Measurements from ENCODE around the gene EXOSC2. TPM values are rescaled to one million over a fixed set of nuclear protein-coding genes. Genes with fewer than 3 reads are reported as not detected.

The EXOSC2 gene
- total and polyA plus RNA-seq, 2 of the 8 experiments (the other 6 are each of a cell fraction or from before 2014, with no cell fraction given), result 47.8 to 93.6 TPM

DNA sequence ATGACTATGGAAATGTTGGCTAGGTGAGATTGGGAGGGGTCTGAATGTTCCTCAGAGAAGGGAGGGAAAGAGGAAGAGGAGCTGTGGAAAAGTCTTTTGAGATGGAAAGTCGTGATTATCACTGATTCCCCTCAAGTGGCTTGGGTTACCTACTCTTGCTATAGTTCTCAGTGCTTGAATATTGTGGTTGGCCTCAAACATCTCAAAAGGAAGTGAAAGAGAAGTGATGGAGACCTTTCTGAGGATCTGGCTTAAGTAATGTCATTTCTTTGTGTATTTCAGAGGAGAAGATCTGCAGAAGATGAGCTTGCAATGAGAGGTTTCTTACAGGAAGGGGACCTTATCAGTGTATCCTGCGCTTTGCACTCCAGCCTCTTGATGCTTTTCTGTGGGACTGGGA is 5.5 kb downstream of the EXOSC2 start (continued):
- TF ChIP-seq, protein P1, sequence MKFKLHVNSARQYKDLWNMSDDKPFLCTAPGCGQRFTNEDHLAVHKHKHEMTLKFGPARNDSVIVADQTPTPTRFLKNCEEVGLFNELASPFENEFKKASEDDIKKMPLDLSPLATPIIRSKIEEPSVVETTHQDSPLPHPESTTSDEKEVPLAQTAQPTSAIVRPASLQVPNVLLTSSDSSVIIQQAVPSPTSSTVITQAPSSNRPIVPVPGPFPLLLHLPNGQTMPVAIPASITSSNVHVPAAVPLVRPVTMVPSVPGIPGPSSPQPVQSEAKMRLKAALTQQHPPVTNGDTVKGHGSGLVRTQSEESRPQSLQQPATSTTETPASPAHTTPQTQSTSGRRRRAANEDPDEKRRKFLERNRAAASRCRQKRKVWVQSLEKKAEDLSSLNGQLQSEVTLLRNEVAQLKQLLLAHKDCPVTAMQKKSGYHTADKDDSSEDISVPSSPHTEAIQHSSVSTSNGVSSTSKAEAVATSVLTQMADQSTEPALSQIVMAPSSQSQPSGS (IDR thresholded peaks at IDR 0.05; ENCODE audit: low read length), result no peak
- no peak for TF ChIP-seq RFX5 (IDR thresholded peaks at IDR 0.05; ENCODE audit: borderline replicate concordance, low read depth, low read length)
- no peak for TF ChIP-seq TAF7 (optimal IDR thresholded peaks at IDR 0.05; ENCODE audit: borderline replicate concordance, low read depth, low read length)
- TF ChIP-seq JUN (IDR thresholded peaks at IDR 0.05; ENCODE audit: low read depth, low read length), result no peak
- no peak for TF ChIP-seq PHF8 (conservative IDR thresholded peaks at IDR 0.05; ENCODE audit: low read depth, low read length)

All from H1 (cell line).